GM21360 (cell line): ENCODE data around the gene TTC13.

Experiments used
- ATAC-seq: cut with Tn5 transposase; IDR thresholded peaks from one replicate; pipeline ENCODE4 v1.9.1; 2021; ENCODE audit warnings: mild to moderate bottlenecking, moderate library complexity; ENCODE audit not compliant: unreplicated experiment

The TTC13 gene

GRCh38 chr1:230877146-230877923, 101.3 kb downstream of the TTC13 start:
- ATAC-seq, result no peak

- ATAC-seq, result no peak
These were observed 102.0 kb downstream of the TTC13 start for GRCh38 chr1:230876660-230877059.

DNA sequence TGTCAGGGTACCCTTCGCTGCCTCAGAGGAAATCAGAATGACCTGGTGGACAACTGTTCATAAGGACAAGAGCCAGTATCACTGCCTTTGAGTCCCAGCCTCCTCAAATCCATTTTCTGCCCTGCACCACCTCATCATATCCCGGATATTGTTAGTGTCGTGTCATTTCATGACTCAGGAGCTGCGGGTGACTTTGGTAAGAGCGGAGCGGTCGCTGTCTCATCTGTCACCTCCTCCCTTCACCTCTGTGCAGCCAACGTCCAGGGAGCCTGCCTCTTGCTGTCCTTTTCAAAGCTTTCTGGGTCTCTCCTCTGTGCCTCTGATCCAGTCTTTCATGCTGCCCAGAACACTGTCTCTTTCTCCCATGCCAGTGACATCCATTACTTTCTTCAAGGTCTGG, 103.3 kb downstream of the TTC13 start:
- no peak for ATAC-seq

GRCh38 chr1:230870916-230871315, 107.7 kb downstream of the TTC13 start:
- ATAC-seq, result no peak

DNA sequence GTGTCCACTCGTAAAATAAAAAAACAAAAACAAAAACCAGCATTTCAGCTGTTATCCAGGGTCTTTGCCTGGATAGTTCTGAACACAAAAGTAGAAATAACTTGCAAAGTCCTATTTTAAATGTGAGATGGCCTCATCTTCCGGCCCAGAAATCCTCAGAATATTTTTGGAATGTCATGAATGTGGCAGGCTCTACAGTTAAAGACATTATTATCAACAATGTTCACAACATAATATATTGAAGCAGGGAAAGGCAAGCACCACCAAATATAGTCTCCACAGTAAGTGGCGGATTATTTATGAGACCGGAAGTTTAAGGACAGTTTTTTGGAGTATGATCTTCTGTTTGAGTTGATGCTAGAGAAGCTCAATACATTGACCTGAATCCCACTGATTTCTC, 109.2 kb downstream of the TTC13 start:
- ATAC-seq, result no peak

DNA sequence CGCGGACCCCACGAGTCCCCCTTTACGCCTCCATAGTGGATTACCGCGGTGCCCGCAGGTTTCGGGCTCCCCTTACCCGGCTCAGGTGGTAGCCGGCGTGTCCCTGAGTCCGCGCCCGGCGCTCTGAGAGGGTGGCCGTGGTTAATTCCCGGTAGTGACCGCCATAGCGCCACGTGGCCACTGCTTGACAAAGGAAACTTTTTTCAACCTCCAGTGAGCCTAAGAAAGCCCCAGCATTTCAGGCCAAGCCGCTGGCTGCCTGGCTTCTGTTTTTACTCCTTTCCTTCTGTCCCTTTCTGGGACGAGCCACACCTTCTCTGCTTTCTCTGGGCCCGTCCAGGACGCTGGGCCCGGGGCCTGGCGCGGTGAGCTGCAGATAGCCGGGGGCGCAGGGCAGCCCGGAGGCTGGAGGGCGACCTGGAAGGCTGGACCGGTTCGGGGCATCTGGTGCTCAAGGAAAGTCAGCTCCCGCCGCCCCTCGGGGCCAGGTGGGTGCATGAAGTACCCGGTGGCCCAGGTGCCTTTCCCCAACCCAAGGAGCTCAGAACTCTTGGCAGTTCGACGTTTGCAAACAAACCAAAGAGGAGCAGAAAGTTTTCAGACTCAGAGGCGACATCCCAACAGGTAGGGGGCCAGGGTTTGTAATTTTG, 109.8 kb downstream of the TTC13 start:
- peak; percentile 39 for ATAC-seq

- ATAC-seq, result peak; percentile 81
These were observed 110.5 kb downstream of the TTC13 start, which contains the start of gene C1orf198 for GRCh38 chr1:230867903-230868735. Gene C1orf198 (minus strand): TSS chr1:230868521. CDS start chr1:230868512, 9 bp downstream.

- ATAC-seq, result no peak
These were observed 111.4 kb downstream of the TTC13 start for GRCh38 chr1:230867101-230867902.

DNA sequence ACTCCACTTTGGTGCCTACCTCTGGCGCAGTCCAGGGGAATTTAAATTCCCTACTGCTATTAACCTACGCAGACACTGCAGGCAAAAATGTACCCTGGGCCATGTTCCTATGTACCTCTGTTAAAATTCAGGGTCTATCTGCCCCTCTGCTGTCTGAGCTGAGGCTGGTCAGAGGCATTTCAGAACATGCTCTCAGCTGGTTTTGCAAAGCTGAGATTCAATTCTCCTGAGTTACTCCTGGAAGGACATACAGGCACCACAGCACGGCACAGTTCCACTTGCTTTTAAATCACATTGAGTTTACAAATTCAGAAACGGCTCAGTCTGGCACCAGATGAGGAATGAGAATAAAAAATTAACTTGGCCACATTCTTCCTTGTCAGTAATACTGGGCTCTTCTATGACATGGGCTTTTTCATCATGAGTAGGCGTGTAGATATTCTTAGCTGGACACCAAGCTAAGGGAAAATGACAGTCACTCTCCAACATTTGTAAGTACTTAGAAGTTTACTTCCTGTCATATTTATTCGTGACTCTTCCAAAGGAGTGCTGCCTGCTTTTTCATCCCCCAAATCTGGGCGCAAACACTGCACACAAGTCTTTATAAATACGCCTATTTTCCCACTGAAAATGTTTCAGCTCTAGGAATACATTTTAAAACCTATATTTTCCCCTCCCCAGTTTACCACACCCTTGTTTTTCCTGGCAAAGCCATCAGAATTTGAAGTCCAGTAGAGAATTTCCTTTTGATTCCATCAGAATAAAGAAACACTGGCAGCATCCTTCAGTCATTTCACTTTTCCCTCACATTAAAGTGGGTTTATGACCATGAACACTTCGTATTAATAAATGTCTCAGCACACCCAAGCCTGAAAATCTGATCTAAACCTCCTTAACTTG, 112.2 kb downstream of the TTC13 start:
- ATAC-seq, result no peak

- ATAC-seq, result no peak
These were observed 113.4 kb downstream of the TTC13 start for GRCh38 chr1:230865062-230865817.

DNA sequence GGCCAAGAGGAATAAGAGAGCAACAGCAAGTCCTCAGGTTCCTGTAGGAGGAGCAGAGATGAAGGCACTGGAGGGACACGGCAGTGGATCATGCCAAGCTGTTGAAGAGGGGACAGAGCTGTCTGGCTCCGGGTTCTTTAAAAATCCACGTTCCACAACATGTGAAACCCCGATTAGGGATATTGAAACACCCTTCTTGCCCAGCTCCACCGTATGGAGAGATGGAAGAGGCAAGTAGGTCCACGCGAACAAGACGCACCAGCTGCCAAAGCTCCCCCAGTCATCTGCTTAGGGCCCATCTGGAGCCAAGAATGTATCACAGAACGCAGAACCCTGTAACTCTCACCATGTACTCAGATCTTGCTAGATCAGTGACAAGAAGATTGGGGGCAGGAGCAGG, 114.2 kb downstream of the TTC13 start:
- no peak for ATAC-seq

- no peak for ATAC-seq
These were observed 115.2 kb downstream of the TTC13 start for GRCh38 chr1:230863449-230863848.

GRCh38 chr1:230861970-230862595, 116.6 kb downstream of the TTC13 start:
- ATAC-seq, result no peak

GRCh38 chr1:230861489-230861888, 117.2 kb downstream of the TTC13 start:
- no peak for ATAC-seq

DNA sequence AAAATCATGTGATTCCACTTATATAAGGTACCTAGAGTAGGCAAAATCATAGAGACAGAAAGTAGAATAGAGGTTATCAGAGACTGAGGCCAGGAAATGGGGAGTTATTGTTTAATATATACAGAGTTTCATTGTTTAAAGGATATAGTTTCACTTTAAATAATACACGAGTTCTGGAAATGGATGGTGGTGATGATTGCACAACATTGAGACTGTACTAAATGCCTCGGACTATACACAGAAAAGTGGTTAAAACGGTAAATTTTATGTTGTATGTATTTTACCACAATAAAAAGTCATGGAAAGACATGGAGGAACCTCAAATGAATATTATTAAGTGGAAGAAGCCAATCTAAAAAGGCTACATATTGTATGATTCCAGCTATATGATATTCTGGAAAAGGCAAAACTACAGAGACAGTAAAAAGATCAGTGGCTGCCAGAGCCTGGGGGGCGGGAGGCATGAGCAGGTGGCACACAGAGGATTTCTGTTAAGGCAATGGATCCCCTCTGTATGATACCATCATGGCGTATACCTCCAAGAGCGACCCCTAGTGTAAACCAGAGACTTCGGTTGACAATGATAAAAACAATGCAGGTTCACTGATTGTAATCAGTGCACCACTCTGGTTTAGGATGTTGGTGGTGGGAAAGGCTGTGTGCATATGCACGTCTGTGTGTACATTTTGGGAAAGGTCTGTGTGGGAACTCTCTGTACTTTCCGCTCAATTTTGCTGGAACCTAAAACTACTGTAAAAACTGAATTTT, 117.9 kb downstream of the TTC13 start:
- ATAC-seq, result no peak

GRCh38 chr1:230858918-230859729, 119.5 kb downstream of the TTC13 start:
- ATAC-seq, result no peak

GRCh38 chr1:230858236-230858820, 120.3 kb downstream of the TTC13 start:
- ATAC-seq, result no peak
